Right lobe of liver (tissue), 6 donors: ENCODE data around the gene CREB3. TPM values are rescaled to one million over a fixed set of nuclear protein-coding genes. Genes with fewer than 3 reads are reported as not detected.

ENCODE experiments used
- ATAC-seq, 4 donors: fragments of 200-7000 bp; cut with Tn5 transposase; one replicate each; pipeline ENCODE4 v1.9.1; 2020; ENCODE audit warnings: mild to moderate bottlenecking in 4 of 4, moderate library complexity in 4 of 4
- DNase-seq, 3 donors: peaks; one replicate each; pipeline ENCODE4 v3.0.0-alpha.2; 2020
- H3K27ac ChIP-seq, 3 donors: fragments of 200-600 bp; one replicate each; pipeline ENCODE4 v1.8.0; 2022
- H3K27me3 ChIP-seq, 2 donors: fragments of 200-600 bp; one replicate each; pipeline ENCODE4 v1.8.0; 2022
- H3K36me3 ChIP-seq, 4 donors: fragments of 200-600 bp; sonication (generic) in 1 of 4; one replicate each; pipeline versions ENCODE4 v1.5.1 to v1.8.0; 2017 to 2022; ENCODE audit warnings: control low read depth in 1 of 4
- H3K4me1 ChIP-seq, 4 donors: fragments of 200-600 bp; sonication (generic) in 1 of 4; one replicate each; pipeline versions ENCODE4 v1.5.1 to v1.8.0; 2017 to 2022; ENCODE audit warnings: control low read depth in 1 of 4
- H3K4me3 ChIP-seq, 3 donors: fragments of 200-600 bp; one replicate each; pipeline ENCODE4 v1.8.0; 2022
- H3K9me3 ChIP-seq, 4 donors: fragments of 200-600 bp; sonication (generic) in 1 of 4; one replicate each; pipeline versions ENCODE4 v1.5.1 to v1.8.0; 2017 to 2022; ENCODE audit warnings: control low read depth in 1 of 4
- POLR2A ChIP-seq: fragments of 450-650 bp; IDR thresholded peaks from one replicate; pipeline ENCODE4 v1.6.1; 2017; ENCODE audit warnings: antibody characterized with exemption, mild to moderate bottlenecking
- WGBS: methylation state at CpG from one replicate; pipeline ENCODE4 v1.1.6; 2018; ENCODE audit warnings: low coverage, low lambda C conversion rate; ENCODE audit not compliant: insufficient coverage; ENCODE audit errors: missing lambda C conversion rate; 5-methylcytosine and 5-hydroxymethylcytosine counted together
- intact Hi-C, 2 donors: fragments of 100-400 bp; cut with DNase I; formaldehyde crosslinking; loops; one replicate each; pipeline versions ENCODE4 v1.11.2 to v1.14.1; 2022
- long read RNA-seq: library from polyadenylated mRNA; unstranded; transcript quantifications from one replicate; pipeline ENCODE4 v2.0.0, GENCODE V29; 2019
- total RNA-seq, 6 experiments: library from RNA; depleted of rRNA in 2 of 6; stranded (reverse); fragments of >200 nt in 2 of 6; fragmentation: NEBNext Ultra II Directional in 3 of 6; extraction: Animal tissue kit (Norgen Biotek cat#: 25700) in 3 of 6; gene quantifications; one replicate each; pipeline versions ENCODE4 v1.1.0 to v1.2.4, GENCODE V29; 2016 to 2023
- TF ChIP-seq, protein P1 (sequence below), 4 donors: fragments of 200-600 bp in 3 of 4; fragments of 450-650 bp in 1 of 4; IDR thresholded peaks; one replicate each; pipeline versions ENCODE4 v1.5.1 to v1.8.0; 2016 to 2022; ENCODE audit warnings: antibody characterized with exemption in 4 of 4, mild to moderate bottlenecking in 2 of 4
- donor health status: DM: no; HTN: yes; CAD: no.
- donor health status: DM: no; HTN: no; CAD: no.
- donor health status: DM: no; HTN: no; CAD: no.
- donor health status: DM: no; HTN: yes; CAD: no.
- donor health status: DM: no; HTN: yes; CAD: no.

Gene CREB3, protein sequence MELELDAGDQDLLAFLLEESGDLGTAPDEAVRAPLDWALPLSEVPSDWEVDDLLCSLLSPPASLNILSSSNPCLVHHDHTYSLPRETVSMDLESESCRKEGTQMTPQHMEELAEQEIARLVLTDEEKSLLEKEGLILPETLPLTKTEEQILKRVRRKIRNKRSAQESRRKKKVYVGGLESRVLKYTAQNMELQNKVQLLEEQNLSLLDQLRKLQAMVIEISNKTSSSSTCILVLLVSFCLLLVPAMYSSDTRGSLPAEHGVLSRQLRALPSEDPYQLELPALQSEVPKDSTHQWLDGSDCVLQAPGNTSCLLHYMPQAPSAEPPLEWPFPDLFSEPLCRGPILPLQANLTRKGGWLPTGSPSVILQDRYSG
- 10 to 100 TPM; 12.1 to 35.2 (median 17.8) TPM for total RNA-seq
- long read RNA-seq, transcript CREB3-201 (9 exons, 1,832 nt), result major isoform, 13 of 14 reads
- long read RNA-seq, partial matches to known transcripts, result 0 of 14 reads
- long read RNA-seq, other reads (novel, unspliced or antisense), result 0 of 14 reads

DNA sequence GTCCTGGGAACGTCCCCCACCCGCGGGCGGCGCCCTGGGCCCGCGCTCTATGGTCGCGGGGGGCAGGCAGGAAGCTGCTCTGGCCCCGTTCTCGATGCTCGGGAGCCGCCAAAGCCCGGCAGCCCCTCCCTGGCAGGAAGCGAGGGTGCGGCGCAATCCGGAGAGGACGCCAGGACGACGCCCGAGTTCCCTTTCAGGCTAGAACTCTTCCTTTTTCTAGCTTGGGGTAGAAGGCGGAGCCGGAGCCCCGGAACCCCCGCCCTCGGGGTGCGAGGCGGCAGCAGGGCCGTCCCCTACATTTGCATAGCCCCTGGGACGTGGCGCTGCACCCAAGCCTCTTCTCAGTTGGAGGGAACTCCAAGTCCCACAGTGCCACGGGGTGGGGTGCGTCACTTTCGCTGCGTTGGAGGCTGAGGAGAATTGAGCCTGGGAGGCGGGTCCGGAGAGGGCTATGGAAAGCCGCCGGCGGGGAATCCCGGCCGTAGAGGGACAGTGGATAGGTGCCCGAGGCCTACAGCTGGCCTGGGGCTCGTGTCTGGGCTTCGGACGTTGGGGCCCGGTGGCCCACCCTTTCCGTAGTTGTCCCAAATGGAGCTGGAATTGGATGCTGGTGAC is at the start of gene CREB3, which contains the start of gene TLN1:
TSS of gene CREB3 (plus strand) at position 482 of the 615 bp plus-strand sequence. CDS start at position 589, 107 bp downstream.
TSS of gene TLN1 (minus strand) at position 11 of the 615 bp plus-strand sequence. CDS start 6,501 bp downstream, outside the sequence.
- TF ChIP-seq POLR2A, result peak; percentile 96
- TF ChIP-seq, protein P1, sequence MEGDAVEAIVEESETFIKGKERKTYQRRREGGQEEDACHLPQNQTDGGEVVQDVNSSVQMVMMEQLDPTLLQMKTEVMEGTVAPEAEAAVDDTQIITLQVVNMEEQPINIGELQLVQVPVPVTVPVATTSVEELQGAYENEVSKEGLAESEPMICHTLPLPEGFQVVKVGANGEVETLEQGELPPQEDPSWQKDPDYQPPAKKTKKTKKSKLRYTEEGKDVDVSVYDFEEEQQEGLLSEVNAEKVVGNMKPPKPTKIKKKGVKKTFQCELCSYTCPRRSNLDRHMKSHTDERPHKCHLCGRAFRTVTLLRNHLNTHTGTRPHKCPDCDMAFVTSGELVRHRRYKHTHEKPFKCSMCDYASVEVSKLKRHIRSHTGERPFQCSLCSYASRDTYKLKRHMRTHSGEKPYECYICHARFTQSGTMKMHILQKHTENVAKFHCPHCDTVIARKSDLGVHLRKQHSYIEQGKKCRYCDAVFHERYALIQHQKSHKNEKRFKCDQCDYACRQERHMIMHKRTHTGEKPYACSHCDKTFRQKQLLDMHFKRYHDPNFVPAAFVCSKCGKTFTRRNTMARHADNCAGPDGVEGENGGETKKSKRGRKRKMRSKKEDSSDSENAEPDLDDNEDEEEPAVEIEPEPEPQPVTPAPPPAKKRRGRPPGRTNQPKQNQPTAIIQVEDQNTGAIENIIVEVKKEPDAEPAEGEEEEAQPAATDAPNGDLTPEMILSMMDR (IDR thresholded peaks at IDR 0.05), result peak in 1 of 4 donors; percentile 17
- Histone ChIP-seq H3K4me3 (peak within 1 kb of the TSS; percentile 70 to 85 (median 71)), H3K9me3 (no peaks in the 10 kb centered on the region), H3K36me3 (peaks cover 0 to 26% (median 13%) of the 10 kb centered on the region in 4 donors), H3K4me1 (peaks cover 0 to 55% (median 21%) of the 10 kb centered on the region in 4 donors), H3K27me3 (no peaks in the 10 kb centered on the region), H3K27ac (peak within 1 kb of the TSS; percentile 97 to 100 (median 98))
- DNase-seq (peak; percentile 99), ATAC-seq (peak; percentile 82 to 93 (median 88))
- WGBS, result 0% methylated on average over 17 of the region's 49 CpGs
- intact Hi-C loops, result no loop called here

DNA sequence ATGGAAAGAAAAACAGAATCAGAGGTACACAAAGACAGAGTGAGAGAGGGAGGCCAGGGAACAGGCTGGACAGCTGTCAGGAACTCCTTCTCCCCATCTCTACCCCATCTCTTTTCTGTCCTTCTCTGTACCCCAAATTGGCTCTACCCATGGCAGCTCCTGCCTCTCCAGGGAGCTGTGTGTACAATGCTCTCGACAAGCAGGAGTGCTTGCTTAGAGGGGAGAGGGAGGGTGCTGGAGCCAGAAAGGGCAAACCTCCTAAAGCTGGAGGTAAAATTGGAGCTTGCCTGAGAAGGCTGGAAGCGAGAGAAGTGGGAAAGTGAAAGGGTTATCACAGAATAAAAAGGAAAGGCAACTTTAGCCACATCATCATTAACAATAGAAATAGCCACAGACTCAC is 49.1 kb upstream of the CREB3 start:
- Histone ChIP-seq H3K9me3 (no peaks in the 10 kb centered on the region), H3K27me3 (no peaks in the 10 kb centered on the region), H3K27ac (no peak overlapping the region), H3K36me3 (no peaks in the 10 kb centered on the region), H3K4me1 (no peaks in the 10 kb centered on the region), H3K4me3 (no peak overlapping the region)
- 73% methylated on average over 2 of the region's 2 CpGs for WGBS
- TF ChIP-seq POLR2A, result no peak
- TF ChIP-seq, protein P1 (IDR thresholded peaks at IDR 0.05), result no peak
- DNase-seq, result no peak
- intact Hi-C loops, result no loop called here
- ATAC-seq, result no peak

DNA sequence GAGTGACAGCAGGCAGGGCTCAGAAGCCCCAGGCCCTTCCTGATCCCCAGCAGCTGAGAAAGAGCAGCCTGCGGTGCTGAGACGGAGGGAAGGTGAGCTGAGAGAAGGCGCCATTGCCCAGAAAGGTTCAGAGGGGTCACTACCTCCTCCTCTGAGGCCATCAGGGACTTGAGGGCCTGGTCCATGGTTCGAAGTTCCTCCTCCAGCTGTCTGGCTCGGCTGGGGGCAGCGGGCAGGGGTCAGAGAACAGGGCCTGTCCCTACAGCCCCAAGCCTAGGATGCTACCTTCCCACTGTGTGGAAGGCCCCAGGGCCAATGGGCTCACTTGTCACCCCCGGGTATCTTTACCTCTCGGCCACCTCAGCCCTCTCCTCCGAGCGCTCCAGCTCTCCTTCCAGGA is 47.5 kb upstream of the CREB3 start:
- no peak for TF ChIP-seq POLR2A
- TF ChIP-seq, protein P1 (IDR thresholded peaks at IDR 0.05), result no peak
- Histone ChIP-seq H3K27me3 (no peaks in the 10 kb centered on the region), H3K36me3 (no peaks in the 10 kb centered on the region), H3K4me1 (no peaks in the 10 kb centered on the region), H3K9me3 (no peaks in the 10 kb centered on the region), H3K4me3 (no peak overlapping the region), H3K27ac (no peak overlapping the region)
- peak in 1 of 3 donors; percentile 8 for DNase-seq
- 100% methylated on average over 2 of the region's 10 CpGs for WGBS
- intact Hi-C loops, result no loop called here
- no peak for ATAC-seq

DNA sequence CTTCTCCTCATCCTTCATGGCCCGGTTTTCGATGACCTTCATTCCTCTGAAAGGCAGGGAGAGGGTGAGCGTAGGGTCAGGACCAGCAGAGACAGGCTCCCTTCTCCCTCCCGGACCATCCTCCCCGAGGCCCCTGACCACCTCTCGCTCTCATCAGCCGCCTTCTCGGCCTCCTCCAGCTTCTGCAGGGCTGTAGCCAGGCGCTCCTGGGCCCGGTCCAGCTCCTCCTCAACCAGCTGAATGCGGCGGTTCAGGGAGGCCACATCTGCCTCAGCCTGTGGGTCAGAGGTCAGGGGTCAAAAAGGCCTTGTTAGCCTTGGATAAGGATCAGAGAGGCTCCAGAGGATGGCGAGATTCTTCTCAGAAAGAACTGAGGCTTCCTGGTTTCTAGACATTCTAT is 47.0 kb upstream of the CREB3 start:
- TF ChIP-seq, protein P1 (IDR thresholded peaks at IDR 0.05), result no peak
- no peak for TF ChIP-seq POLR2A
- Histone ChIP-seq H3K4me1 (peaks cover 0 to 2% (median 0%) of the 10 kb centered on the region in 4 donors), H3K36me3 (no peaks in the 10 kb centered on the region), H3K27me3 (no peaks in the 10 kb centered on the region), H3K4me3 (no peak overlapping the region), H3K27ac (no peak overlapping the region), H3K9me3 (no peaks in the 10 kb centered on the region)
- 41% methylated on average over 5 of the region's 13 CpGs for WGBS
- DNase-seq (peak in 1 of 3 donors; percentile 15), ATAC-seq (peak in 3 of 4 donors; percentile 14 to 66 (median 34))
- intact Hi-C loops, result no loop called here
